GM18867 (cell line): ENCODE measurements around the gene SORL1.

Source experiments
- ATAC-seq: cut with Tn5 transposase; IDR thresholded peaks from one replicate; pipeline ENCODE4 v1.9.1; 2021; ENCODE audit warnings: mild to moderate bottlenecking, moderate library complexity; ENCODE audit not compliant: unreplicated experiment

SORL1 gene

DNA sequence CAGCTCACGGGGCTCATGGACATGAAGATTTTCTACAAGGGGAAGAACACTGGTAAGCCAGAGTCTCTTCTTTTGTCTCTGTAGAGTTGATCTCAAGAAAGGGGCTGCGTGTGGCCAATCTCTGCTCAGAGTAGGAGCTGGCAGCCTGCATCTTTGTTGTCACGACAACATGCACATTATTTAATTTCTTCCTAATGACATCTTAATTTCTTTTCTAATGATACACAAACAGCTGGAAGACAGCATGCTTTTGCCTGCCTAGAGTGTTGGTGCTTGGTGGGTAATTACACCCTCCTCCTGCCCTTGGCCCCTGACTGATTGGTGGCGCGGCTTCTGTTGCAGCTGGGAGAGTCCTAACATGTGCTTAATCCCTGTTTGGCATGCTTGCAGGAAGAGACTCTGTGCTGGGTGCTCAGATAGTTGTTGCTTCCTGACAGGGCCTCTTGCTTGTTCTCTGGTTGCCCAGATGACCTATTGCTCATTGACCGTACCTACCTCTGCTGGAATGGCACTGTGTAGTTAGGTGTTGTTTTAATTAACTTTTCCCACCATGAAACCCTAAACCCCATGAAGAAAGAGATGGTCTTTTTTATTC, 107.6 kb downstream of the SORL1 start:
- ATAC-seq = no peak

DNA sequence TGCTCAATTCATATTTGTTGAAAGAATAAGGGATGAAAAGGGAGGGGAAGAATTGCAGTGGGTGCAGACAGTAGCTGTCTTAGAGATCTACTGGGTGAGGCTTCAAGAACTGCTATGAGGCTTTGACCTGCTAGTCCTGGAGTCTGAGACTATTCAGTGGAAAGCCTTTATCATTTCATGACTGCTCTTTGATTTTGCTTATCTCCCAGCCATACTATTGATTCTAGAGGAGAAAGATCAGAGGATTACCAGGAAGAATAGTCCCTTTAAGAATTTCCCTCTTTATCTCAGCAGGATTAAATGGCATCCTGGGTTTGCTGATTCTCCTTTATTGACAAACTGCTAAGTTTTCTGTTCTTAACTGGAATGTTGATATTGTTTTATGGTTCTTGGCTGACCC, 108.1 kb downstream of the SORL1 start:
- no peak for ATAC-seq

DNA sequence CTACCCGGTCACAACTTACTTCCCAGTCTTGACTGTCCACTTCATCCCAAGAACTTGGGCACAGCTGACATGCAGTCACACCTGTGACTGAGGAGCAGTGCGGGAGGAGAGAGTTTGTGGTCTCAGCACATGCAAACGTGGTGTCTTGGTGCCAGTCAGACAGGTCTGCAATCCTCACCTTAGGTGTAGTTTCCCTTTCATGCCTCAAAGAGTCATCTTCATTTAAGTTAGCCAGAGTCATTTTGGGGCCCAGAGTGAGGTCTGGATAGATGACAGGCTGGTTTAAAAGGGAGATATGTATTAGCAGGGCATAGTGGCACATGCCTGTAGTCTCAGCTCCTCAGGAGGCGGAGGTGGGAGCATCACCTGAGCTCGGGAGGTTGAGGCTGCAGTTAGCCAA, 109.1 kb downstream of the SORL1 start:
- no peak for ATAC-seq

DNA sequence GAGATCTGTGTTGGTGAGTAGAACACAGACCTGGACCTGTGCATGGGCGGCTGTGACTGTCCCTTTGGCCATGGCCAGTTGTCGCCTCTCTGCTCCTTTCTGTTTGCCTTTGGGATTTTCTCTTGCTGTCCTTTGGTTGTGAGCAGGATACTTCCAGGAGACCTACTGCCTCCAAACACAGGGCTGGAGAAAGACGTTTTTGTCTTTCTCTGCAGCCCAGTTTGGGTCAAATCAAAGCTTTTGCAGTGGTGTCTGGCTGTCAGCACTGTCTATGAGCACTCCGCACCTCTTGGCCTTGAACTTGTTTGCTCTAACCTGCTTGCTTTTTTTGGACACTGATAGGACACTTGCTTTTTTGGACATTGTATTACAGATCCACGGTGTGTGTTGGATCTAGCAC, 109.6 kb downstream of the SORL1 start:
- ATAC-seq = no peak

DNA sequence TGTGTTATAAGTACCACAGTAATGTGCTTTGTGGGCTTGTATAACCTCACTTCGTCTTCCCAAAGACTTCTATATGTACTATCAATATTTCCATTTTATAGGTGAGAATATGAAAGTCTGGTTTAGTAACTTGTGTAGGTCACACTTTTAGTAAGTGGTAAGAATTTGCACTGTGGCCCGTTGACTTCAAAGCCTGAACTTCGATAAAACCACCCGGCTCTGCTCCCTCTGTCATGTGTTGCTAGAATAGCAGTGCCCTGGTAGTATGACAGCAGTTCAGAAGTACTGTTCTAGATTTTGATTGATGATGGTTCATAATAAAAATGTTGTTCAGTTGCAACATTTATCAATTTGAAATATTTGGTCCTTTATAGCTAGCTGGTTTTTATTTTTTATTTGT, 110.9 kb downstream of the SORL1 start:
- ATAC-seq = no peak

DNA sequence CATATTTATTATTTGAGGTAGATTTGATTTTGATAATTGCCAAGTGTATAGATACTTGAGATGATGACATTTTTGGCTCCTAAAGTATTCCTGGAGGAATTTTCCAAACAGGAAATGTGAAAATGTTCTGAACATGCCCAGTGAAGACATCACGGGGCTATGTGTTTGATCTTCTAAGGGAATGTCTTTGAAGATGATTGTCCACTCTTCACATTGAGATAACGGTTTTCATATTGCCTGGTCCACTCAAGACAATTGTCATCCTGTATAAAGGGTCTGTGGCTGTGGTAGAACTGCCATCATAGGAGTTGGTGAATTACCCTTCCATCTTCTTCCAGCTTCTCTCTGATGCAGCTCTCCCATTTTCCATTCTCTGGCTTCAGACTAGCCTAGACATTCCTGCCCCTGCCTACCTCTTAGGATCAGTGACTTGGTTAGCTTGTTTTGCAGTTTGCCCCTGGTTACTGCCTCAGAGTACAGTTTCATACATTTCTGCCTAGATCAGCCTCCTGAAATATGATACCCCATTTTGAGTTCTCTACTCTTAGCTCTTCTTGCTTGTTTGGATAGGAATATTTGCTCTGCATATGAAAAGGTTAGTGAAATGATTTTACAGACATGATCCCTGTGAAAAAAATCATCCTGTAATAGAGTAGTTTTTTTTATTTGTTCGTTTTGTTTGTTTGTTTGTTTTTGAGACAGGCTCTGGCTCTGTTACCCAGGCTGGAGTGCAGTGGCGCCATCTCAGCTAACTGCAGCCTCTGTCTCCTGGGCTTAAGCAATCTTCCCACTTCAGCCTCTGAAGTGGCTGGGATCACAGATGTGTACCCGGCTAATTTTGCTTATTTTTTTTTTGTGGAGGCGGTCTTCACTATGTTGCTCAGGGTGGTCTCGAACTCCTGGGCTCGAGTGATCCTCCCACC, 112.0 kb downstream of the SORL1 start:
- ATAC-seq = no peak

DNA sequence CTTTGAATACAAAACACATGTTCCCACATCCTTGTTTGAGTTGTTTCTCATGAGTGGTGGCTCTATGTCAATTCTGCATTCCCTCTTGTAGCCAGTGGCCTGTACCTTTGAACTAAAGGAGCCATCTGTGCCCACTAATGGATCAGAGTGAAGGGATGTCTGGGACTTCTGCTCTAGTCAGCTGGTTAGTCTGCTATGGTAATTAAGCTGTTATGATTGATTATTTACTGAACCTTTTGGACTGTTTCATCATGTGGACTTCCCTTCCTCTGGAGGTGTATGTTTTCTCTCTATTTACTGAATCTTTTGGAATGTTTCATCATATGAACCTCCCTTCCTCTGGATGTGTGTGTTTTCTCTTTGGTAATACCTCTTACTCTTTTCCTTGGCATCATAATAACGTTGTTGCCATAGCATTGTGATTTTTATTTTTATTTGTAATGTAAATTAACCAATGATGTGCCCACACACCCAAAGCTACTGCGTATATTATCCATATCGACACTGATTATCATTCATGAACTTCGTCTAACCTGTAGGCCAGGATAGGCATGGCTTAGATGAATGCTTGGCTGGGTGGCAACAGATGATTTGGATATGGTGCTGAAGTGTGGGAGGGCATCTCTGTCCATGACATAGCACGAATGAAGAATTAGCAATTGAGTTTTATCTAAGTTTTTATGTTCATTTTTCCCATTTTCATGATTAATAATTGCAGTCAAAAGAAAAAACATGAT, 113.0 kb downstream of the SORL1 start:
- no peak for ATAC-seq

DNA sequence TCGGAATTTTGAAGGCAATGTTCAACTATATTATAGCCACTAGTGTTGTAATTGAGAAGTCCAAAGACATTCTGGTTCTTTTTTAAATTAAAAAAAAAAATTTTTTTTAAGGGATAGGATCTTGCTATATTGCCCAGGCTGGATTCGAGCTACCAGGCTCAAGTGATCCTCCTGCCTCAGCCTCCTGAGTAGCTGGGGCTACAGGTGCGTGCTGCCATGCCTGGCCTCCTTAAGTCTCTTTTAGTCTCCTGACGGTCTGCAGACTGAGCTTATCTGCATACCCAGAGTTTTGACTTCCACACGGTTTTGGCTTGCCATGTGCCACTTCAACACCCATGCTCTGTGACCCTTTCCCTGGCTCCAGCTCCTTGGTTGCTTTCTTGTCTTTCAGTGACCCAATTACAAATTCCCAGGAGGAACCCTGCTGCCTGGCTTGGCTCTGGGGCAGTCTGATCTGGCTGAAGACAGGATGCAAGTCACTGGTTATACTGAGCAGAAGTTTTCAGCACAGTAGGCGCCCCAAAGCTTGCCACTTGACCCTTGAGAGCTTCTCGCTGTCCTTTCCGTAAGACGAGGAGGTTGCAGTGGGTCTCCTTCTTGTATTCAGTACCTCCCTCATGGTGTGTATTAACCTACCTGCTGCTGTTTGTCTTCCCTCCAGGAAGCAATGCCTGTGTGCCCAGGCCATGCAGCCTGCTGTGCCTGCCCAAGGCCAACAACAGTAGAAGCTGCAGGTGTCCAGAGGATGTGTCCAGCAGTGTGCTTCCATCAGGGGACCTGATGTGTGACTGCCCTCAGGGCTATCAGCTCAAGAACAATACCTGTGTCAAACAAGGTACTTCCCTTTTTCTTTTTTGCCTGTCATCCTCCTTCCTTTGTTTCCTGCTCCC, 114.4 kb downstream of the SORL1 start:
- ATAC-seq = no peak

DNA sequence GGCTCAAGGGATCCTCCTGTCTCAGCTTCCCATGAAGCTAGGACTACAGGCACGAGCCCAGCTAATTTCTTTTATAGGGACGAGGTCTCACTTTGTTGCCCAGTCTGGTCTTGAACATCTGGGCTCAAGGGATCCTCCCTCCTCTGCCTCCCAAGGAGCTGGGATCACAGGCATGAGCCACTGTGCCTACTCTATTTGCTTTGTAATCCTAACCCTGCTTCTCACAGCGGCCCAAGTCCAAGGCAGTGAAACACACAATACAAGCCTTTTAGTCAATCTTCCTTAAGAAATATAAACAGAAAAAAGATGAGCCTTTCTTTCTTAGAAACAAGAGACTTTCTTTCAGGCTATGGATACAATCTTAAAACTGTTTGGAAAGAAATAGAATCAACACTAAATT, 115.9 kb downstream of the SORL1 start:
- no peak for ATAC-seq

DNA sequence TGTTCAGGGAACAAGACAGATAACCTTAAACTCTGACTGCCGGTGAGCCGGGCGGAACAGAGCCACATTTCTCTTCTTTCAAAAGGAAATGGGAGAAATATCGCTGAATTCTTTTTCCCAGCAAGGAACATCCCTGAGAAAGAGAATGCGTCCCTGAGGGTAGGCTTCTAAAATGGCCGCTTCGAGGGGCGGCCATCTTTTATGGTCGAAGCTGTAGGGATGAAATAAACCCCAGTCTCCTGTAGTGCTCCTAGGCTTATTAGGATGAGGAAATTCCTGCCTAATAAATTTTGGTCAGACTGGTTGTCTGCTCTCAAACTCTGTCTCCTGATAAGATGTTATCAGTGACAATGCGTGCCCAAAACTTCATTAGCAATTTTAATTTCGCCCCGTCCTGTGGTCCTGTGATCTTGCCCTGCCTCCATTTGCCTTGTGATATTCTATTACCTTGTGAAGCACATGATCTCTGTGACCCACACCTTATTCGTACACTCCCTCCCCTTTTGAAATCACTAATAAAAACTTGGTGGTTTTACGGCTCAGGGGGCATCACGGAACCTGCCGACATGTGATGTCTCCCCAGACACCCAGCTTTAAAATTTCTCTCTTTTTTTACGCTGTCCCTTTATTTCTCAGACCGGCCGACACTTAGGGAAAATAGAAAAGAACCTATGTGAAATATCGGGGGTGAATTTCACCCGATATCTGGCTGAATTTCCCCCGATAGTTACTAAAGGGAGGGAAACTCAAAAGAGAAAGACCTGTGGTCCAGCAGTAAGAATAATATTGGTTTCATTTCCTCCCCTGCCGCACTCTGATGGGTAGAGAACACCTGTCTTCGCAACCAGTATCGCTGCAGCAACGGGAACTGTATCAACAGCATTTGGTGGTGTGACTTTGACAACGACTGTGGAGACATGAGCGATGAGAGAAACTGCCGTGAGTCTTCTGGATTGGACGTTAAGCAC, 117.5 kb downstream of the SORL1 start:
- ATAC-seq = peak; percentile 98

DNA sequence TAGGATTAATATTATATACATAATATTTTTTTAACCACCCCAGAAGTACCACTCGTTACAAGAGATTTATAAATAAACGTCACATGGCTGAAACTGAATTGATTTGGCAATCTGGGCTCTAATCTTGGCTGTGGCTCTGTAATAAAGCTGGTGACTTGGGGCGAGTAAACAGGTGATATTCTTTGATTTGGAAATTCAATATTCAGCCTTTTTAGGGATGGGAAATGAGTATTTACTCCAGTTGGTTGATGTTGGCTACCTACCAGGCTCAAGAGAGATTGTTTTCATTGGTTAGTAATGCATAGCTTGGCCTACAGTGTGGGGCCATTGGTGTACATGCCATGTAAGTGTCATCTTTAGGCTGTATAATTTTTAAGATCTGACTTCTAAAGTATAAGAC, 118.3 kb downstream of the SORL1 start:
- ATAC-seq = no peak

DNA sequence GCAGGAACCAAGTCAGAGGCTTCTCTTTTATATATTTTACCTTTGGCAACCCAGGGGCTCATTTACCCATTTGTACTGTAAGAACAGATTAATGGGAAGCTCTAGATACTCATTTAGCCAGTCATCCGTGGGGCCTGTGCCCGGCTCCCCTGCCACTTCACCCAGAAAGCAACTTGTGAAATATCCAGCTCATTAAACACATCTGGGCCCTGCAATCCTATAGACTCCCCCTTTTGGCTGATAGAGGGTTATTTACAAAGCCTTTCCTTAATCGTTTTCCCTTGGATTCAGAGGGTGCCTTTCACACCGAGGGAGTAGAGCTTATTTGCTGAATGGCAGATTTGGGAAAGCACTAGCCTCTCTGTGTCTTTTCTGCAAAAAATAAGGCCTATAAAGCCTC, 119.4 kb downstream of the SORL1 start:
- no peak for ATAC-seq

DNA sequence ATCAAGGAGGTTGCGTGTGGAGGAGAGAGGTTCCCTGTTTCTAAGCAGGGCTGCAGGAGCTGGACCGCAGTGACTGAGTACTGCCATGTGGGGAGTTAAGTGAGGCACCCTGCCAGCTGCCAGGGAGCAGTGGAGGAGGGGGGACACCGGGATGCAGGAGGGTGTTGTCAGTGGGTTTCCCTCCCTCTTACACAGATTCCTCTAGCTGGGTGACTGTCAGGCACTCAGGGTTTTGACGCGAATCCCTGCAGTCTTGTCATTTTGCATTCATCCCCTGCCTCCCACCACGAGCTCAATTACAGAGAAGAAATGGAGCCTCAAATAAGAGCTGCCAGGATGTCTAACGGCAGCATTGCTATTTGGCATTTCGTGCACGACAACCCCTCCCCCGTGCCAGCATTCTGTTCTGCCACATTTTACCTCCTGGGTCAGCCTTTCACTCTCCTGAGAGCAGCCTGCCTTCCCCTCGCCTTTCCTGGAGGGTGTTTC, 120.5 kb downstream of the SORL1 start:
- no peak for ATAC-seq

DNA sequence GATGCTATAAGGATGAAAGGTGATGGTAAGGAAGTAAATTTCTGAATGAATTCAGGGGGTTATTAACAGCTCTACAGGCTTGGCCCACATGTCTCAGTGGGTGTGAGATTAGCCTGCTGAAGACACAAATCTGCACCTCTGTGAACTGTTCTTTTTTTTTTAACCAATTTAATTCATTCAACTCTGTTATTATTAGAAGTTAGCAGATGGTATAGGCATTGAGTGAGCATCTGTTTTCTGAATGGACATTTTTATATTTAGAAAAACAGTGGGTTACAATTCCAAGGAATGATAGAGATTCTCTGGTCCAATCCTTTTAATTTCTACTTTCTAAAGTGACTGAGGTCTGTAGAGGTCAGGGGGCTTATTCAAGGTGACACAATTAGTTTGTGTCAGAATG, 122.7 kb downstream of the SORL1 start:
- ATAC-seq = no peak

DNA sequence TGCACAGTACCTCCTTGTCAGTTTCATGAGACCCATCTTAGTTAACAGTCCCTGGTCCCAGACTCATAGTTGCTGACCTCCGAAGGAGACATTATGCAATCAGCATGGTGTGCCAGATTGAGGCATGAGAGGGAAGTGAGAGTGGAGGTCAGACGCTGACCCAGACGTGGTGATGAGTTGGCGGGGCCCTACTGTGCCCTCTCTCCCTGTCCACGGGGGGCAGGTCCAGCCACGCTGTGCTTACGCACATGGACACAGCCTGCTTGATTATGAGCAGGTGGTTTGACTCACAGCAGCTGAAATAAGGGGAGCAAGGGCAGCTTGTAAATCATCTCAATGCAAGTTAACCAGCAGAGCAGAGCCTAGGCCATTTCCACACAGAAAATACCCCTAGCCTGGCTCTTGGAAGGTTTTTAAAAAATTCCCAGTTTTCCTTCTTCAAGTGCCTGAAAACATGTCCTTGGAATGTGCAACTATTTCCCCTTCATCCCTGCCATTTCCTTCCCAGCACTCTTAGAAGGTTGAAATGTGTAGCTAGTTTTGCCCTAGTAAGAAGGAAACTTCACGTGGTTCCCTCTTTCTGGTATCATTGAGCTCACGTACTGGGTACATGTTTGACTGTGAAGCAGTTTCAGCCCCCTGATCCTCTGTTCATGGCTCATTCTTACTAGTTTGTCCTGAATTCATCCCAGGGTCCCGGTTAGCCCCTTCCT, 123.3 kb downstream of the SORL1 start:
- peak; percentile 72 for ATAC-seq

DNA sequence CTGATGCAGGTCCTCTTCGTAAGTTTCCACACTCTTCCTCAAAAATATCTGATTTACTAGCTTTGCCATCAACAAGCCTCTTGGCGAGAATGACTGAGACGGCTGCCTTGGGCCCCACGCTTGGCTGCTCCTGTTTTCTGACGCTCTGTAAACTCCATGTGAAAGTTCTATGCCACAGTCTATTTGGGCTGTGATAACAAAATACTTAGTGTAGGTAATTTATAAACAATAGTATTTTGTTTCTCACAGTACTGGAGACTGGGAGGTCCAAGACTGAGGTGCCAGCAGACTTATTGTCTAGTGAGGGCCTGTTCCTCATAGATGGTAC, 123.8 kb downstream of the SORL1 start:
- peak; percentile 26 for ATAC-seq

DNA sequence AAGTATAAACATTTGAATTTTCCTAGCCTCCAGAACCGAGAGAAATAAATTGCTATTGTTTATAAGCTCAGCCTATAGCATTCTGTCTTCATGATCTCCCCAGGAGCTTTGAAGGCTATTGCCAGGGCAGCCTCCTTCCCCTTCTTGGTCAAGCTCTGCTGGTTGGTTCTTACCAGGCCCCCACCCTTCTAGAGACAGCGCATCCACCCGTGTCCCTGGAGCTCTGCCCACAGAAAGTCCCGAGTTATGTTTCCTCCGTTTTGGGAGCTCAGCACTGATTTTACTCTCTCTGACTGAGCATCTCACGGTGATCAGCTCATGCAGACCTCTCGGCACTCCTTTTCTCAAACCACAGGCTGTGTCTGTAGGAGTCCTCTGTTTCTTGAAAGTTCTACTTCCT, 124.4 kb downstream of the SORL1 start:
- no peak for ATAC-seq

DNA sequence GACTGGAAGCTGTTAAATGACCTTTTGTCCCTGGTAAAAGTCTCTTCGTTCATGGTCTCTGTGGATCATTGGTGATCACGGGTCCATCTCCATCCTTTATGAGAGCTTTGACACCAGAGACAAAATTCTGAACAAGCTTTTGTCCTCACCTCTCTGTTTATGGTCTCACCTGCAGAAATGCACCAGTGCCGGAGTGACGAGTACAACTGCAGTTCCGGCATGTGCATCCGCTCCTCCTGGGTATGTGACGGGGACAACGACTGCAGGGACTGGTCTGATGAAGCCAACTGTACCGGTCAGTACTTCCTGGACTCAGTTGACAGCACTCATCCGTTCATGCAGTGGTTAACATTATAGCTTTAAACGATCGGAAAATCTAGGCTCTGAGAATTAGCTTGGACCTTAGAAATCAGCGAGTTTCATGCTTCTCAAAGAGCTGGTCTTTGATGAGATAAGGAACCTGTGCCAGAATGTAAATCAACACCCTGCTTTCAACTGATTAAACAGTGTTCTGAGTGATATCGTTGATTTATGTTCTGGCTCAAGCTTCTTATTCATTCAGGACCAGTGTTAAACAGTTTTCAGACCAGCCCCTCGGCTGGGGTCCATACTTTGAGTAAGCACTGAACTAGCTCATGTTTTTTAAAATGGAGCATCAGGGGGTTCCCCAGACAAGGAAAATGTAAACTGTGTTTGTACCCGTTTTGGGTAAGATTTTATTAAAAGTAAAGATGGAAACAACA, 125.2 kb downstream of the SORL1 start:
- no peak for ATAC-seq
